ENCODE data around the gene NHS.

DNA sequence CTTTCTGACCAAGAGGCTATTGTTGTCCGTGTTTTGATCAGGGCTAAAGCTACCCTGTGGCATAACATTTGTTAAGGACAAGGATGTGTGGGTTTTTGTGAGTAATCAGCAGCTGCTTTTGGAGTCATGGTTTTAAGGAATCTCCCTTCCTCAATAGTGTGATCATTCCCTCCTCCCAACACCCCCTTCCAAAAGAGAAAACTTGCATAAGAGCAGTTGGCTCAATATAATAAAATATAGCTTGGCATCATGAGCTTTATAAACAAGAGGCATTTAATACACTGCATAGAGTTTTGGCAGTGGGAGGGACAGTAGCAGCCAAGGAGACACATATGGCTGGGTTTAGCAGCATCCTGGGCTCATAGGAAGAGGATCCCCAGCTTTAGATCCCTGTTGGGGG, 84.7 kb downstream of the NHS start:
- no peak for TF ChIP-seq POLR2A (IDR thresholded peaks at IDR 0.05)
- TF ChIP-seq CTCF (IDR thresholded peaks at IDR 0.05): no peak
